GM23248 (cell line): ENCODE measurements around the gene SOX18. TPM values are rescaled to one million over a fixed set of nuclear protein-coding genes. Genes with fewer than 3 reads are reported as not detected.

Experiments used
- DNase-seq: peaks from one replicate; pipeline ENCODE4 v3.0.0-alpha.2; 2015
- H2AFZ ChIP-seq: fragments of 200-600 bp; sonication (generic); 2 replicates; pipeline ENCODE4 v1.6.1; 2016; ENCODE audit warnings: antibody characterized with exemption
- H3F3A ChIP-seq: fragments of 200-600 bp; sonication (generic); 2 replicates; pipeline ENCODE4 v1.6.1; 2016; ENCODE audit warnings: mild to moderate bottlenecking, antibody characterized with exemption, mixed run types; ENCODE audit not compliant: insufficient read depth
- H3K27ac ChIP-seq: fragments of 200-600 bp; sonication (generic); 2 replicates; pipeline ENCODE4 v1.5.1; 2016; ENCODE audit warnings: mild to moderate bottlenecking
- H3K27me3 ChIP-seq: fragments of 200-600 bp; sonication (generic); replicated peaks from 2 replicates; pipeline ENCODE4 v1.6.1; 2016; ENCODE audit warnings: mild to moderate bottlenecking; ENCODE audit not compliant: insufficient read depth
- H3K36me3 ChIP-seq: fragments of 200-600 bp; sonication (generic); 2 replicates; pipeline ENCODE4 v1.6.1; 2016; ENCODE audit warnings: low read depth, mild to moderate bottlenecking
- H3K4me1 ChIP-seq: fragments of 200-600 bp; sonication (generic); 2 replicates; pipeline ENCODE4 v1.6.1; 2016; ENCODE audit warnings: mild to moderate bottlenecking; ENCODE audit not compliant: insufficient read depth
- H3K4me2 ChIP-seq: fragments of 200-600 bp; sonication (generic); one replicate; pipeline ENCODE4 v1.6.1; 2016; ENCODE audit warnings: mild to moderate bottlenecking; ENCODE audit not compliant: unreplicated experiment
- H3K4me3 ChIP-seq: fragments of 200-600 bp; sonication (generic); 2 replicates; pipeline ENCODE4 v1.5.1; 2016; ENCODE audit warnings: mild to moderate bottlenecking
- H3K79me2 ChIP-seq: fragments of 200-600 bp; sonication (generic); 2 replicates; pipeline ENCODE4 v1.6.1; 2016; ENCODE audit warnings: mild to moderate bottlenecking; ENCODE audit not compliant: insufficient read depth
- H3K9ac ChIP-seq: fragments of 200-600 bp; sonication (generic); 2 replicates; pipeline ENCODE4 v1.6.1; 2016; ENCODE audit warnings: mild to moderate bottlenecking
- H3K9me2 ChIP-seq: fragments of 200-600 bp; sonication (generic); 2 replicates; pipeline ENCODE4 v1.6.1; 2016; ENCODE audit warnings: mixed run types, mild to moderate bottlenecking, moderate library complexity; ENCODE audit not compliant: insufficient read depth
- H3K9me3 ChIP-seq: fragments of 200-600 bp; sonication (generic); one replicate; pipeline ENCODE4 v1.6.1; 2017; ENCODE audit warnings: low read depth
- H4K20me1 ChIP-seq: fragments of 200-600 bp; sonication (generic); 2 replicates; pipeline ENCODE4 v1.6.0; 2016; ENCODE audit not compliant: insufficient read depth
- EZH2 ChIP-seq: fragments of 200-600 bp; sonication (generic); IDR thresholded peaks from 2 replicates; pipeline ENCODE4 v1.6.1; 2018; ENCODE audit warnings: antibody characterized with exemption, mild to moderate bottlenecking; ENCODE audit not compliant: insufficient read depth, poor library complexity, severe bottlenecking
- EZH2phosphoT487 ChIP-seq: fragments of 200-600 bp; sonication (generic); IDR thresholded peaks from 2 replicates; pipeline ENCODE4 v1.6.1; 2018; ENCODE audit warnings: antibody characterized with exemption, moderate library complexity, mild to moderate bottlenecking, low read depth; ENCODE audit not compliant: insufficient read depth
- WGBS, 2 experiments: methylation state at CpG; one replicate each; pipeline ENCODE4 v1.1.6; 2015 to 2017; ENCODE audit warnings: low lambda C conversion rate in 2 of 2, low coverage in 1 of 2; ENCODE audit errors: missing lambda C conversion rate in 2 of 2; 5-methylcytosine and 5-hydroxymethylcytosine counted together
- in situ Hi-C: fragments of 300-500 bp; cut with MboI; formaldehyde crosslinking; loops from 2 replicates; pipeline ENCODE4 v1.15.0; 2020
- polyA plus RNA-seq: library from polyadenylated mRNA; unstranded; fragments of >200 nt; fragmentation: Nextera tagmentation; extraction: Ambion mirVana; gene quantifications from 2 replicates; pipeline ENCODE4 v1.2.1, GENCODE V29; 2016
- total RNA-seq: library from RNA; depleted of rRNA; stranded (reverse); fragments of >200 nt; shearing (Covaris generic); gene quantifications from 2 replicates; pipeline ENCODE4 v1.2.3, GENCODE V29; 2014

SOX18 gene
- total and polyA plus RNA-seq, 2 experiments from 2014 or later: not detected

DNA sequence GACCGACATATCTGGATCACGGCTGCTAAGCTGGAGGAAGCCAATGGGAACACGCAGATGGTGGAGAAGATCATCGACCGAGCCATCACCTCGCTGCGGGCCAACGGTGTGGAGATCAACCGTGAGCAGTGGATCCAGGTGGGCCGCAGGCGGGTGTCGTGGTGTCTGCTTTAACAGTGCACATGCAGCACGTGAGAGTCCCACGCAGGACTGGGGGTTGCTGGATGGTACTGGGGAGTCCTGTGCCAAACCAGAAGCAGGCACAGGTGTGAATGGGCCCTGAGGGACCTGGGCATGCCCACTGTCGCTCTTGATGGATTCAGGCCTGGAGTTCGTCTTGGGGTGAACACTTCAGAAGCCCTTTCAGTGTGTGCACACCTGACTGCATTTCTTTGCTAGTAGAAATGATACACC is 38.1 kb downstream of the SOX18 start:
- H3K79me2 ChIP-seq: peaks cover 35% of the 10 kb centered on the region
- H3K4me2 ChIP-seq: no peak overlapping the region
- no peaks in the 10 kb centered on the region for H3K9me3 ChIP-seq
- no peaks in the 10 kb centered on the region for H3K9me2 ChIP-seq
- no peak overlapping the region for H2AFZ ChIP-seq
- no peaks in the 10 kb centered on the region for H3K27me3 ChIP-seq
- no peaks in the 10 kb centered on the region for H3F3A ChIP-seq
- H3K4me1 ChIP-seq: no peaks in the 10 kb centered on the region
- peaks cover 50% of the 10 kb centered on the region for H3K36me3 ChIP-seq
- WGBS, 2 experiments: 95 to 96% methylated on average over 16 of the region's 16 CpGs
- peaks cover 4% of the 10 kb centered on the region; the same call in 1 of the 2 replicates for H4K20me1 ChIP-seq
- H3K27ac ChIP-seq: peak overlapping the region; percentile 39; the same call in 1 of the 2 replicates
- H3K4me3 ChIP-seq: no peak overlapping the region
- DNase-seq: no peak
- in situ Hi-C loops: no loop called here
- no peak overlapping the region for H3K9ac ChIP-seq
- TF ChIP-seq EZH2phosphoT487 (no peak), EZH2 (no peak)

DNA sequence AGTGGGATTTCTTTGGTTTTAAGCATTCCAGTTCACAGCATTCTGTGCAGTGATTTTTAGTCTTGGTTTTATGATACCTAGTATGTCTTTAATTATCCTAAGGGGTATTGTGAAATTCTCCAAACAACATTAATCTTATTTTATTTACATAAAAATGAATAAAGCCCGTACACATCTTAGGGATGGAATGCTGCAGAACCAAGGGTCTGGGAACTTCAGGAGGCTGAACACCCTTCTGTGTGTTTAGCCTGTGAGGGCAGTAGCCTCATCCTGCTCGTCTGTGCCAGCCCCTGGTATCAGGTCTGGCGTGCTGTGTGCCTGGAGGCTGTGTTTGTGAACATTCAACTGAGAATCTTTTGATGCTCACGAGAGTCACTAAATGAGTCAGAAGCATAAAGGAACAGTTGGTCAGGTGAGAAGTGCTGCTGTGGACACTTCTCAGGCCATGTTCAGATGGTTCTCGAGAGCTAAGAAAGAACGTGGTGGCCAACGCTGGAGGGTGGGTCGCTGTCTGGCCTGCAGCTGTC is 38.7 kb downstream of the SOX18 start:
- Histone ChIP-seq H3K9me2 (no peaks in the 10 kb centered on the region), H3K9ac (no peak overlapping the region), H3K36me3 (peaks cover 50% of the 10 kb centered on the region), H3K27ac (peak overlapping the region; percentile 39), H3K9me3 (no peaks in the 10 kb centered on the region), H3K4me1 (no peaks in the 10 kb centered on the region), H3K4me3 (no peak overlapping the region), H3K27me3 (no peaks in the 10 kb centered on the region), H4K20me1 (peaks cover 4% of the 10 kb centered on the region; the same call in 1 of the 2 replicates), H3F3A (no peaks in the 10 kb centered on the region), H3K4me2 (no peak overlapping the region), H2AFZ (no peak overlapping the region), H3K79me2 (peaks cover 33% of the 10 kb centered on the region)
- DNase-seq: peak; percentile 63
- WGBS, 2 experiments: 55 to 57% methylated on average over 8 of the region's 8 CpGs
- TF ChIP-seq EZH2: no peak
- no peak for TF ChIP-seq EZH2phosphoT487
- in situ Hi-C loops: no loop called here

GRCh38 chr20:64009811-64010387 is 39.5 kb downstream of the SOX18 start:
- DNase-seq: no peak
- WGBS, 2 experiments: 83 to 87% methylated on average over 13 of the region's 13 CpGs
- Histone ChIP-seq H4K20me1 (peaks cover 4% of the 10 kb centered on the region; the same call in 1 of the 2 replicates), H2AFZ (no peak overlapping the region), H3F3A (no peaks in the 10 kb centered on the region), H3K4me1 (no peaks in the 10 kb centered on the region), H3K27ac (peak overlapping the region; percentile 24; the same call in 1 of the 2 replicates), H3K9me3 (no peaks in the 10 kb centered on the region), H3K27me3 (no peaks in the 10 kb centered on the region), H3K79me2 (peaks cover 24% of the 10 kb centered on the region), H3K4me3 (no peak overlapping the region), H3K4me2 (no peak overlapping the region), H3K36me3 (peaks cover 46% of the 10 kb centered on the region), H3K9me2 (no peaks in the 10 kb centered on the region), H3K9ac (no peak overlapping the region)
- no peak for TF ChIP-seq EZH2phosphoT487
- TF ChIP-seq EZH2: no peak
- in situ Hi-C loops: no loop called here

DNA sequence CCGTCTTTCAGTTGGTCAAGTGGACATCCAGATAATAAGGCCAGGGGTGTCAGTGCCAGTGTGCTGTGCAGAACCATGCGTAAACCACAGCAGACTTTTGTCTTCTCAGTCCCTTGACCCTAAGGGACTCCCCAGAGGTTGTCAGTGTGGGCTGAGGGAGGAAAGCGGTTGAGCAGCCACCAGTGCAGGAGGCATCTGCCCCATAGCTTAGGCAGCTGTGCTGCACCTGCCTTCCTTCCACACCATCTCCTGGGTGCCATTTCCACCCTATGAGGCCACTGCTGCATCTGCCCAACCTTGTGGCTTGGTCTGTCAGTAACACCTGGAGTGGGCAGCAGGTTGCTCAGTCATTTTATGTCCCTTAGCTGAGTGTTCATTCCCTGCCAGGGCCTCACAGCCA is 42.5 kb downstream of the SOX18 start:
- H3K27me3 ChIP-seq: no peaks in the 10 kb centered on the region
- WGBS, 2 experiments: 82 to 83% methylated on average over 3 of the region's 3 CpGs
- H4K20me1 ChIP-seq: peaks cover 4% of the 10 kb centered on the region; the same call in 1 of the 2 replicates
- H3K79me2 ChIP-seq: peaks cover 16% of the 10 kb centered on the region
- peaks cover 29% of the 10 kb centered on the region; the same call in 1 of the 2 replicates for H3K36me3 ChIP-seq
- H3K9ac ChIP-seq: no peak overlapping the region
- no peaks in the 10 kb centered on the region for H3K9me2 ChIP-seq
- H3K27ac ChIP-seq: no peak overlapping the region
- H3K9me3 ChIP-seq: no peaks in the 10 kb centered on the region
- no peak overlapping the region for H3K4me3 ChIP-seq
- no peak overlapping the region for H3K4me2 ChIP-seq
- no peaks in the 10 kb centered on the region for H3F3A ChIP-seq
- no peaks in the 10 kb centered on the region for H3K4me1 ChIP-seq
- no peak for TF ChIP-seq EZH2
- no peak for TF ChIP-seq EZH2phosphoT487
- in situ Hi-C loops: no loop called here
- no peak overlapping the region for H2AFZ ChIP-seq
- DNase-seq: no peak
